Effector memory CD8-positive, alpha-beta T cell (primary cell): Measurements from ENCODE around the gene ASB2.

ENCODE experiments used
- ATAC-seq: fragments of 150-1000 bp; cut with Tn5 transposase; replicated peaks from 2 replicates; pipeline ENCODE4 v1.10.0; 2021; ENCODE audit warnings: mild to moderate bottlenecking, moderate library complexity
- DNase-seq, 3 experiments: peaks; one replicate each; pipeline ENCODE4 v3.0.0; 2021
- H3K27ac Mint-ChIP-seq, 2 donors: one replicate each; pipeline ENCODE4 v1.8.0; 2022; ENCODE audit warnings: mild to moderate bottlenecking in 2 of 2, mixed read lengths in 2 of 2, moderate library complexity in 2 of 2
- H3K27me3 Mint-ChIP-seq, 2 donors: one replicate each; pipeline ENCODE4 v1.8.0; 2022; ENCODE audit warnings: mixed read lengths in 2 of 2
- H3K36me3 Mint-ChIP-seq: one replicate; pipeline ENCODE4 v1.8.0; 2022; ENCODE audit warnings: mild to moderate bottlenecking, moderate library complexity, mixed read lengths; ENCODE audit not compliant: insufficient read depth
- H3K4me1 Mint-ChIP-seq, 2 donors: one replicate each; pipeline ENCODE4 v1.8.0; 2022; ENCODE audit warnings: low read depth in 2 of 2, mixed read lengths in 2 of 2
- H3K4me3 Mint-ChIP-seq, 2 donors: one replicate each; pipeline ENCODE4 v1.8.0; 2022; ENCODE audit warnings: mild to moderate bottlenecking in 2 of 2, mixed read lengths in 2 of 2, moderate library complexity in 2 of 2
- H3K9me3 Mint-ChIP-seq, 2 donors: one replicate each; pipeline ENCODE4 v1.8.0; 2022; ENCODE audit warnings: mixed read lengths in 2 of 2

ASB2 gene

DNA sequence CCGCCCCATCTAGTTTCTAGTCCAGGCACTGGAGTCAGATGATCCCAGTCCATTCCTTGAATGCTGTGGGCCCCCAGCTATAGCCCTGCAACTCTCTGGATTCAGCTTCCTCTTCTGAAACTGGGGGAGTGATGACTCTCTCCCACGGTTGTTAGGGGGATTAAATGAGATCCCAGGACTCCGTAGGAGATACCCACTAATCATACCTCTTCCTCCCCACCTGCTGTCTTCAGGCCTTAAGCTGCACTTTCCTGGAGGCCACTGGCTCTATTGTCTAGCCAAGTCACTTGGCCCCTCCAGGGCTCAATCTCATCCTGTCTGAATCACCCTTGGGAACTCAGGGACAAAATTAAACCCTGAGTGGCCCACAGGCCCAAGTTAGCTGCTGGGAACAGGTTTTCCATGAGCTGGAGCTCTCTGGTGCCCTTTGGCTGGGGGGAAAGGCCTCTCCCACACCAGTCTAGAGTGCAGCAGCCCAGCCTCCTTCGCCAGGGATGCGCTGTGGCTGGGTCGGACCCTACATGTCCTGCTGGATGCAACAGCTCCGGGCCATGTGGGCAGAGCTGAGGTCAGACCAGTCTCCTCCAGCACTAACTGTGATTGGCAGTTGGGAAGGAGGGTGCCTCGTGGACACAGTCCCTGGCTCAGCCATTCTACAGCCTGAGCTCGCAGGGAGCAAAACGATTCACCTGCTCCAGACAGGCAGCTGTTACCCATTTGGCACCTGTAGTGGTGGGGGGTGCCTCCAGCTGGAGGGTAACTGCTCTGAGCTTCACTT, 6.0 kb upstream of the ASB2 start:
- no peaks in the 10 kb centered on the region for H3K9me3 Mint-ChIP-seq
- H3K27ac Mint-ChIP-seq: no peak overlapping the region
- peaks cover 0 to 8% of the 10 kb centered on the region in 2 donors for H3K27me3 Mint-ChIP-seq
- peaks cover 19 to 26% of the 10 kb centered on the region in 2 donors for H3K4me1 Mint-ChIP-seq
- DNase-seq (no peak), ATAC-seq (no peak)
- H3K36me3 Mint-ChIP-seq: peaks cover 19% of the 10 kb centered on the region
- H3K4me3 Mint-ChIP-seq: no peak overlapping the region

DNA sequence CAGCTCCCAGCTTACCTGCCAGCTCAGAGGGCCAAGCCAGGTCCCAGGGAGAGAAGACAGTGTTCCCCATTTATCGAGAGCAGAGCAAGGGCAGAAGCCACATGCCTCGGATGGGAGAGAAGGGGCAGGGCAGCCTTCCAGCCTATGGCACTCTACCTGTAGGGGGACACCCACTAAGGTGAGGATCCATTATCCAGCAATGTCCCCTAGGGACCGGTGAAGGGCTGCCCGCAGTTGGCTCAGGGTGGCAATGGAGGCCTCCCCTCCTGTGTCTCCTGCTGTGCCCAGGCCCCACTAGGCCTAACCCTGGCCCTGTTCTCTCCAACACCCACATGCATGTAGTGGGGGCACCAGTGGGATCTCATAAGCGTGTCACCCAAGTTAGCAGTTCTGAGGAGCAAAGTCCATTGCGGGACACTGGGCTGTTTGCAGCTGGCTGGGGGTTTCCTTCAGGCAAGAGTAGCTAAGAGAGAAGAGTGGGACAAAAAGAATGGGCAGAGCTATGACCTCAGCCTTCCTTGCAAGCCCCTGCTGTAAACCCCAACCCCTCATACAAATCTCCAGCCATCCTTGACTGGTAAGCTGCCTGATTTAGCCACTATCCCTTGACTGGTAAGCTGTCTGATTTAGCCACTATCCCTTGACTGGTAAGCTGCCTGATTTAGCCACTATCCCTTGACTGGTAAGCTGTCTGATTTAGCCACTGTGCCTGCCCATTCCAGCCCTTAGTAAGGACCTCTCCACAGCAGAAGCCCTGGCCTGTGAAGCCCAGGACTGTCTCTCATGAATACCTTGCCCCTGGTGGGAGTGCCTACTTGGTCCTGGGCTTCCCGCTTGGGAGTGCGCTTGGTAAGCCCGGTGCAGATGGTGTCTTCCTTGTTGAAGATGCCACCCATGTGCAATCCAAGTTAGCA, 5.2 kb upstream of the ASB2 start:
- Mint-ChIP-seq H3K27ac (no peak overlapping the region), H3K36me3 (peaks cover 19% of the 10 kb centered on the region), H3K9me3 (peaks cover 0 to 3% of the 10 kb centered on the region in 2 donors), H3K4me1 (peaks cover 28 to 33% of the 10 kb centered on the region in 2 donors), H3K4me3 (no peak overlapping the region), H3K27me3 (peaks cover 0 to 8% of the 10 kb centered on the region in 2 donors)
- no peak for ATAC-seq
- no peak for DNase-seq

- peaks cover 19% of the 10 kb centered on the region for H3K36me3 Mint-ChIP-seq
- H3K4me1 Mint-ChIP-seq: peaks cover 37 to 39% of the 10 kb centered on the region in 2 donors
- peaks cover 0 to 8% of the 10 kb centered on the region in 2 donors for H3K27me3 Mint-ChIP-seq
- DNase-seq: no peak
- H3K27ac Mint-ChIP-seq: no peak overlapping the region
- peak overlapping the region in 1 of 2 donors; percentile 33 for H3K4me3 Mint-ChIP-seq
- no peak for ATAC-seq
- peaks cover 0 to 4% of the 10 kb centered on the region in 2 donors for H3K9me3 Mint-ChIP-seq
These were observed 4.3 kb upstream of the ASB2 start for GRCh38 chr14:93980456-93981201.

GRCh38 chr14:93978735-93979134, 2.4 kb upstream of the ASB2 start:
- Mint-ChIP-seq H3K4me1 (peaks cover 38 to 40% of the 10 kb centered on the region in 2 donors), H3K27ac (peak overlapping the region; percentile 72 to 79), H3K27me3 (no peaks in the 10 kb centered on the region), H3K9me3 (peaks cover 0 to 4% of the 10 kb centered on the region in 2 donors), H3K36me3 (peaks cover 15% of the 10 kb centered on the region), H3K4me3 (peak overlapping the region; percentile 40 to 48)
- ATAC-seq (peak; percentile 3), DNase-seq (no peak)

DNA sequence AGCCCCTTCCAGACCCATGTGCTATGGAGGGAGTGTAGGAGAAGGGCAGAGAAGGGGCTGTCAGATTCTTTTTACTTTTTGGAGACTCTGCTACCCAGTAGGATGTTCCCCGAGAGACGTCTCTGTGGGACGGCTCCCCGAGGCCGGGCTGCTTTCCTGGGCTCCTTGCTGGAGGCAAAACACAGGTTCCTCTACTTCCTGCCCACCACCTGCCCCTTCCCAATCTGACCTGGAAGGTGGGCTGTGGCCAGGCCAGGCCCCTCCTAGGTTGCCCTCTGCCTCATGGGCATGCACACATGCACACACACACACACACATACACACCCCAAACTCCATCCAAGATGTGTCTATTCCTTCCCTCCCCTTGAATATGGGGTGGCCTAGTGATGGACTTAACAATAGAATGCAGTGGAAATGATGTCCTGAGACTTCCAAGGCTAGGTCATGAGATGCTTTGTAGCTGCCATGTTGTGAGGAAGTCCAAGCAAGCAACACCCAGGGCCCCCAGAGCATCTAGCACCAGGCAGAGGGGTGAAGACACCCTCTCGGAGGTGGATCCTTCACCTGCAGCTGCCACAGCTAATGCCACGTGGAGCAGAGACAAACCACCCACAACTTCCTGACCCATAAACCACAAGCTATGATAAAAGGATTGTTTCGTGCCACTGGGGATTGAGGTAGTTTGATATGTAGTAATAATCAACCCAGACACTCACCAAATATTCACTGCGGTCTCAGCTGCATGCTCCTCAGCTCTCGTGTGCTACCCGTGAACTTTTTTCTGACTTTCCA, 1.6 kb upstream of the ASB2 start:
- Mint-ChIP-seq H3K9me3 (peaks cover 0 to 4% of the 10 kb centered on the region in 2 donors), H3K27ac (peak overlapping the region; percentile 72 to 79), H3K4me3 (peak overlapping the region; percentile 40 to 48), H3K27me3 (no peaks in the 10 kb centered on the region), H3K36me3 (peaks cover 15% of the 10 kb centered on the region), H3K4me1 (peaks cover 40% of the 10 kb centered on the region in 2 donors)
- ATAC-seq (peak; percentile 94), DNase-seq (peak; percentile 52 to 61 (median 61))

DNA sequence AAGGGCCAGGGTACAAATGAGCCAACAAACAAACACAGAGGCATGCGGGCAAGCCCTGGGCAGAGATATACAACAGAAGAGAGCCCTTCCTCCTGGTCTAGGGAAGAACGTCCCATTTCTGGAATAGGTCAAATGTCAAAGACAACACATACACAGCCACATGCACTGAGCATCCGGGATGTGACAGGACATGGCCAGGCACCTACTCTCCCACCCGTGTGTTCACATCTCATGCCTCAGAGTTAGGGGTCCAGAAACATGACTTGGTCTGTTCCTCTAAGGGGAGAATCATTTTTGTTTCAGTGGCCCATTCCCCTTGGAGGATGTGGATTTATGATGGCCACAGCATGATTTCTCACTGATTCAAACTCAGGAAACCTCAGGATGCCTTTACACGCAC, 801 bp upstream of the ASB2 start:
- Mint-ChIP-seq H3K27ac (peak overlapping the region in 1 of 2 donors; percentile 72), H3K27me3 (no peaks in the 10 kb centered on the region), H3K4me3 (peak overlapping the region; percentile 23 to 48), H3K4me1 (peaks cover 38 to 42% of the 10 kb centered on the region in 2 donors), H3K36me3 (peaks cover 15% of the 10 kb centered on the region), H3K9me3 (peaks cover 0 to 4% of the 10 kb centered on the region in 2 donors)
- ATAC-seq (no peak), DNase-seq (no peak)

DNA sequence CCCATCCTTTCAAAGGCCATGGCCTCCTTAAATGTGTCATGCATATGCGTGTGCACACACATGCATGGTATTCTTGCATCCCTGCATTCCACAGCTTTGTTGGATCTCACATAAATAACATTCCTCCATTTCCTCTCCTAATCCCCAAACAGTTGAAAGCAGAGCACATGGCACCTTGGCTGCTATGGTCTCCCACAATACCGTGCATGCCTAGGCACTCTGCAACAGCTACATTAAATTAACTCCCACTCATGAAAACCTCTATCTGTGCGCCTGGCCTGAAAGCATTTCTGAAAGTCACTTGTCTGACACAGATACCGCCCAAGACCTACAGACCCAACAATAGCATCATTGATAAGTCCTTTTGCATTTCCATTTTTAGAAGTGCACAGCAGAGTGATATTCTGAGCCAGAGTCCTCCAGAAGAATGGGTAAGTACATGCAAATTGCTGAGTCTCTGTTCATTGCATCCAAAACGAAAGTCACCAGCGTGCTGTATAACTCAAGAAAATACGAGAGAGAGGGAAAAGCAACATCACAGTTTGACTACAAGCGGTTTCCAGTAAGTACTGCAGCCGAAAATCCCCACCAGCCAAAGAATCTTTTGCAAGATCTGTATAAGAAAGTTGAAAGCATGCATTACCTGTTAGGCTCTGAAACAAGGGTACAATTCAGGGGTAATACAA, 436 bp downstream of the ASB2 start:
- Mint-ChIP-seq H3K27me3 (no peaks in the 10 kb centered on the region), H3K4me1 (peaks cover 46 to 53% of the 10 kb centered on the region in 2 donors), H3K9me3 (peaks cover 0 to 4% of the 10 kb centered on the region in 2 donors), H3K36me3 (peaks cover 15% of the 10 kb centered on the region), H3K27ac (no peak overlapping the region), H3K4me3 (peak overlapping the region; percentile 23 to 48)
- DNase-seq (no peak), ATAC-seq (no peak)

DNA sequence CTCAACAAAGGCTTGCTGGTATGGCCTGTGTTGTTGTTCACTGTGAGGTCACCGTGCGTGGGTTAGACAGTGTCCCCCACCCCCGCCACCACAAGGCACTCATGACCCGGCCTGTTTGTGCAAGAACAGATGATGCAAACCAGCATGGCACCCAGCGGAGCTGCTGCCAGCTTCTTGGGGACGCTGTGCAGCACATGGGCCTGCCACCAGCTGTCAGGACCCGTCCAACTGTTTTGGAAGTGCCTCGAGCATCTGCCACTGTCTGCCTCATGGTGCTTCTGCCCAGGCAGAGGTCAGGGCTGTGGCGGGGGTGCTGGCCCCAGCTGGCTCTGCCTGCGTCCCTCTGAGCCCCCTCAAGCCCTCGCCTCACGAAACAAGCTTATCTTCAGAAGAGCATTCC, 1.5 kb downstream of the ASB2 start:
- Mint-ChIP-seq H3K4me3 (no peak overlapping the region), H3K27me3 (no peaks in the 10 kb centered on the region), H3K9me3 (peaks cover 0 to 4% of the 10 kb centered on the region in 2 donors), H3K36me3 (peaks cover 15% of the 10 kb centered on the region), H3K4me1 (peaks cover 47 to 56% of the 10 kb centered on the region in 2 donors), H3K27ac (no peak overlapping the region)
- ATAC-seq (no peak), DNase-seq (no peak)

DNA sequence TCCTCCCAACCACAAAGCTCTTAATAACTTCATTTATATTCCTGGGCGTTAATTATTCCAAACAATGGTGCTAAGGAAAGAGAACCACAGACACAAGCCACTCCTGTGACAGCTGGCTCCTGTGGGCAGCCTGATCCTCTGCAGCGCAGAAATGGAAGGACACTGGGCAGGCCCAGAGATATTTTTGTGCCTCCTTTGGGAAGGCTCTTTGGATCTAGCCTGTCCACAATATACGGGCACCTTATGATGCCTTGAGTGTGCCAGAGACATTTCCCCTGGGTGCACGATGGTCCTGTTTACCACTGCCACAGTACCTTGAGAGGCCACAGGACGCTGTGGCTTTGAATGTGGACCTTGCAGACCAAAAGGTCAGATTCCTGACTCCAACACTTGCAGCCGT, 2.1 kb downstream of the ASB2 start:
- Mint-ChIP-seq H3K36me3 (peaks cover 15% of the 10 kb centered on the region), H3K4me3 (no peak overlapping the region), H3K4me1 (peaks cover 47 to 56% of the 10 kb centered on the region in 2 donors), H3K27ac (no peak overlapping the region), H3K27me3 (no peaks in the 10 kb centered on the region), H3K9me3 (peaks cover 0 to 4% of the 10 kb centered on the region in 2 donors)
- ATAC-seq: no peak
- no peak for DNase-seq

DNA sequence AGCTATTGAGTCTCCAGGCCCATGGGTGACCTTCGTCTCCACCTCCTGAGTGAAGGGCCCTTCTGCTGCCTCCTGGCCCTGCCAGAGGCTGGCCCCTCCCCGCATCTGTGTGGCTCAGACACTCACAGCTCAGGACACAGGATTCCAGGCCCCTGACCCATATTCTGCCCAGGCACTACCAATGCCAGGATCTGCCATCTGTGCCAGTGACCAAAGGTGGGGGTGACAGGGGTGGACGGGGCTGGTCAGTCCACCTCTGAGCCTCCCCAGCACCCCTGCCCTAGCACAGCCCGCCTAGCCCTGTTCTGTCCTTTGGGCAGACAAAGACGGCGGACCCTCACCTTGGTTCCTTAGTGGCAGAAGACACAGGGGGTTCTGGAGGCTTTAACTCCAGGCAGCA, 2.8 kb downstream of the ASB2 start:
- Mint-ChIP-seq H3K4me3 (no peak overlapping the region), H3K4me1 (peaks cover 44 to 57% of the 10 kb centered on the region in 2 donors), H3K27me3 (no peaks in the 10 kb centered on the region), H3K36me3 (peaks cover 12% of the 10 kb centered on the region), H3K27ac (no peak overlapping the region), H3K9me3 (peaks cover 0 to 4% of the 10 kb centered on the region in 2 donors)
- ATAC-seq (no peak), DNase-seq (no peak)

- peaks cover 0 to 4% of the 10 kb centered on the region in 2 donors for H3K9me3 Mint-ChIP-seq
- ATAC-seq: no peak
- H3K4me1 Mint-ChIP-seq: peaks cover 37 to 48% of the 10 kb centered on the region in 2 donors
- no peak overlapping the region for H3K4me3 Mint-ChIP-seq
- H3K27me3 Mint-ChIP-seq: no peaks in the 10 kb centered on the region
- H3K27ac Mint-ChIP-seq: peak overlapping the region in 1 of 2 donors; percentile 41
- no peak for DNase-seq
- H3K36me3 Mint-ChIP-seq: peaks cover 3% of the 10 kb centered on the region
These were observed 3.7 kb downstream of the ASB2 start for GRCh38 chr14:93972618-93973205.

DNA sequence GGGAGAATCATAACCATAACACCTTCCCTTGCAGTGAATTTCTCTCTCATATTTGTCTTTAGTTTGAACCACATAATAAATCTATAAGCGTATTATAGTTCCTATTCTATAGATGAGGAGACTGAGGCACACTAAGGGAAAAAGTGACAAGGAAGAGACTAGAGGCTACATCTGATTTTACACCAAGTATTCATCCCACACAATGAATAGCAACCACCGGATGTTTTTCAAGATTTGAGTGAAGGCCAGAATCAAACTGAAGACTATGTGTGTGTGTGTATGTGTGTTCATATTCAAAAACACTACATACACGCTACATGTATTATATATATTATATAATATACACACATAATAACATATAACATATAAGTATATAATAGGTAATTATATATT, 4.7 kb downstream of the ASB2 start:
- H3K4me3 Mint-ChIP-seq: peak overlapping the region; percentile 87 to 89
- H3K36me3 Mint-ChIP-seq: no peaks in the 10 kb centered on the region
- H3K27ac Mint-ChIP-seq: peak overlapping the region; percentile 90 to 94
- no peak for DNase-seq
- H3K27me3 Mint-ChIP-seq: no peaks in the 10 kb centered on the region
- ATAC-seq: no peak
- H3K4me1 Mint-ChIP-seq: peaks cover 31 to 38% of the 10 kb centered on the region in 2 donors
- H3K9me3 Mint-ChIP-seq: peaks cover 0 to 1% of the 10 kb centered on the region in 2 donors
